ENCODE data around the gene SHISAL2A.

DNA sequence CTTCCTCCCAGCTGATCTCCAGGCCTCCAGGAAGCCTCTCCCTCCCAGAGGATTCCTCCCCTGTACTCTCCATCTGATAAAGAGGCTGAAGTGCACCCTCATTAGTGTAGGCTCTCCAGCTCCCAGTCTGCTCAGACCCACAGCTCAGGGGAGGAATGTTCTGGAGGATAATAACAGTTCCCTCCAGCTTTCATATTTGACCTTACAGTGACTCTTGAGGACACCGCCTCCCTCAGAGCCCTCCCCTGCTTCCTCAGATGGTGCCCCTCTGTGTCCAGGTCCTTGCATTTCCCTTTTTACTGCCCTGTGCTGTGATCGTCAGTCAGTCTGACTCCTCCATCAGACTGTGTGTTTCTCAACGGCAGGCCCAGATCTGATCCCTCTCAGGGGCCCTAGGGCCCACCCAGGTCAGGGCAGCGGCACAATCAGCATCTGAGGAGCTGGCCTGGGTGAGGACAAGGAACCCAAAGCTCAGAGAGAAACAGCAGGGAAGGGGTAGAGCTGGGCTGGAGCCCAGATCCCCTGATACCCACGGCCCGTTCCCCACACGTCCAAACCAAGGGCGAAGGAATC lies 1.1 kb upstream of the SHISAL2A start:
- TF ChIP-seq, protein P1, sequence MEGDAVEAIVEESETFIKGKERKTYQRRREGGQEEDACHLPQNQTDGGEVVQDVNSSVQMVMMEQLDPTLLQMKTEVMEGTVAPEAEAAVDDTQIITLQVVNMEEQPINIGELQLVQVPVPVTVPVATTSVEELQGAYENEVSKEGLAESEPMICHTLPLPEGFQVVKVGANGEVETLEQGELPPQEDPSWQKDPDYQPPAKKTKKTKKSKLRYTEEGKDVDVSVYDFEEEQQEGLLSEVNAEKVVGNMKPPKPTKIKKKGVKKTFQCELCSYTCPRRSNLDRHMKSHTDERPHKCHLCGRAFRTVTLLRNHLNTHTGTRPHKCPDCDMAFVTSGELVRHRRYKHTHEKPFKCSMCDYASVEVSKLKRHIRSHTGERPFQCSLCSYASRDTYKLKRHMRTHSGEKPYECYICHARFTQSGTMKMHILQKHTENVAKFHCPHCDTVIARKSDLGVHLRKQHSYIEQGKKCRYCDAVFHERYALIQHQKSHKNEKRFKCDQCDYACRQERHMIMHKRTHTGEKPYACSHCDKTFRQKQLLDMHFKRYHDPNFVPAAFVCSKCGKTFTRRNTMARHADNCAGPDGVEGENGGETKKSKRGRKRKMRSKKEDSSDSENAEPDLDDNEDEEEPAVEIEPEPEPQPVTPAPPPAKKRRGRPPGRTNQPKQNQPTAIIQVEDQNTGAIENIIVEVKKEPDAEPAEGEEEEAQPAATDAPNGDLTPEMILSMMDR (IDR thresholded peaks at IDR 0.05) = no peak
- no peak for TF ChIP-seq POLR2A (IDR thresholded peaks at IDR 0.05)

Data from suprapubic skin (tissue), 3 donors.